HG03354 (cell line): Measurements from ENCODE around the gene PCBP1.
"Not testable (repeated sequence)": the region's sequence is repeated elsewhere in the genome, so short reads cannot be mapped to it uniquely, and the experiment has no call there.

Experiments used
- ATAC-seq: cut with Tn5 transposase; IDR thresholded peaks from one replicate; pipeline ENCODE4 v1.9.1; 2021; ENCODE audit warnings: mild to moderate bottlenecking; ENCODE audit not compliant: unreplicated experiment, poor library complexity, severe bottlenecking

The PCBP1 gene

GRCh38 chr2:70078384-70078783 lies 8.9 kb upstream of the PCBP1 start:
- ATAC-seq, result no peak

DNA sequence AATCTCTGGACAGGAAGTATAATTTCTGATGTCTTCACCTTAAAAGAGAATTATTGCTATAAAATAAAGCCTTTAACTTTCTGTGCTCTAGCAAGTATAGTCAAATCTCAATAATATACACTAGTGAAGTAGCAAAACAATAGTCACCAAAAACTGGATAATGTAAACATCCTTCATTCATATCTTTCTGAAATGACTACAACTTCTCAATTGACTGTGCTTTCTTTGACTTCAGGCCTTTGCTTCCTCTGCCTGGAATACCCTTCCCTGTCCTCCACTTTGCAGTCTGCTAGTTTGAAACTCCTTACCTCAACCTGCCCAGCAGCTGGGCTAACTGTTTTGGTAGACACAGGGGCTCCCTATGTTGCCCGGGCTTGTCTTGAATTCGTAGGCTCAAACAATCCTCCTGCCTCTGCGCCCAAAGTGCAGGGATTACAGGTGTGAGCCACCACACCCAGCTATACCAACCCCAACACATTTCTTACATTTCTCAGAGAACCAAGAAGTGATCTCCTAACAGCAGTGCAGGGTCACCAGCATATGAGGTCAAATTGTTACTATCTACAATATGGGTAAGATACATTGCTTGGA lies 6.6 kb upstream of the PCBP1 start:
- ATAC-seq, result no peak

GRCh38 chr2:70081221-70081620 lies 6.1 kb upstream of the PCBP1 start:
- no peak for ATAC-seq

DNA sequence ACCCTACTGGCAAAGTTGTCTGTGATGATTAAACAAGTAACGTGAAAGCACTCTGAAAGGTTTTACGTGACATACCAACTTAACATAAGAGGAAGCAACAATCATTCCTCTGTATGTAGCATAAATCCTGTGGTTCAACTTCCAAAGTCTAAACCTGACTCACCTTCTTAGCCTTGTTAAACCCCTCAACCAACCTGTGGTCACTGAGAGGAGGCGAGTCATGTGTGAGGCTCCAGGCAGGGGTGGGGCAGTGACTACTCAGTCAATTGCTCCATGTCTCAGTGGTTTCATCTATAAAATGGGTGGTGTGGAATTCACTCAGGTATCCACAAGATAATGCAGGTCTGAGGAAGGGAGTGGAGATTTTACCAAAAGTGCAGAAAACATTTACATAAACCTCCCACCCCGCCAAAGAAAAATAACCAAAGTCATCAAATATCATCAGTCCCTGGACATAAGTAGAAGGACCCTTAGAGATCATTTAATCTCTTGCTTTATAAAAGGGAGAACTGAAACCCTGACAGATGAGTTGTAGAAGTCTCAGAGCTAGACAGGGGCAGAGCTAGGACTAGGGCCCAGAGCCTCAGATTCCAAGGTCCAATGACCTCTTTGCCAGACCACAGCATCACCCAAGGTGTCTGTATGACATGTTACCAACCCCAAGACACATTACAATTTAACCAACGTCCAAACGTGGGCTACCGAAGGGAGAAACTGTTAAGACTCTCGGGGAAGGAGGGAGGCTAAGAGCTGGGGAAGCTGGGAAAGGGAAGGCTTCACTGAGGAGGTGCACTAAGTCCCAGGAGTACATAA lies 3.7 kb upstream of the PCBP1 start:
- ATAC-seq, result peak; percentile 48

DNA sequence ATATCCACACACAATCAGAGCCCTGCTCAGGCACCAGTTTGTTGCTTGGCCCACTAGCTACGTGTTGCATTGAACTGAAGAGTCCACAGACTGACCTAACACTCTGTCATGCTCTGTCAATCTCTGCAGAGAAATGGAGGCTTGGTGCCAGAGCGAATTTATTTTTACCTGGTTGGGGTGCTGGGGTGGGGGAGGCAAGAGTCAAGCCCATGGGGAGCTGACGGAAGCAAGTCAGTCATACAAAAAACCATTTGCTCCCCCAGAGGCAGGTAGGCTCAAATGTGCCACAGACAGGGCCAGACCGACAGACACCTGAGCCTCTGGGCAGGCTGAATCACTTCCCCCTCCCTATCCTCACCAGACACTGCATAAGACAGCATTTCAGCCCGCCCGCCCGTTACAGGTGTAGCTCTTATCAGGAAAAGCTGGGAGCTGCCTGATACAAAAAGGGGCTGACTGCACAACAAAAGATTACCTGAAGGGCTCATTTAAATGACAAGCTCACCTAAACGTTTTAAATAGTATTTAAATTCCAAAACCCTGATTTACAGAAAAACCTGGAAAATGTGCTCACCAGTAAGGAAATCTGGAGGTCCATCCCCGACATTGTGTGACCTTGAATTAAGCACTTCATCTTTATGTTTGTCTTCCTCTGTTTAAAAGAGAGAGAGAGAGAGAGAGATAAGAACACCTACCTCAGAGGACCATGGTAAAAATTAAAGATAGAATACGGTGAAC lies 2.1 kb upstream of the PCBP1 start:
- no peak for ATAC-seq

DNA sequence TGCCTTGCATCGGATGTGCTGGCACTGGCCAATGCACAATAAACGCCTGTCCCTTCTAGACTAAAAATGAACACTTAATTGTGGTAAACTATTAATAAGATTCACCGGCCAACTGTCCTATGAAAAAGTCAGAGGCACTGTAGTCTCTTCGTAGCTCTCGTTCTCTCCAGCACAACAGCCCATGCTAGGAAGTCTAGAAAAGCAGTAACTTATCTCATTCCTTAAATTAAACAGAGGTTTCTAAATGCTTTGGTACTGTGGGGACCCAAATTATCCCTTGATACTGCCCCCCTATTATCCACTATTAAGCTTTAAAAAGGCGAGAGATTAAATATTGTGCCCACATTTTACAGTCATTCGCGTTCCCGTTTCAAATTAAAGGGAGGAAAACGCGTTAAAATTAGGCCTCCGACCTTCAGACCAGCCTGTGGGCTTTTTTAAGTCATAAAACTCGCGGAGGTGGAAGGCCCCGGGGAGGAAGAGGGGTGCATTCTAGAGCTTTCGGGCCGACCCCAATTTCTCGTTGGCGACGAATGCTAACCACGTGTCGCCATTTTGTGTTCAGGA lies 1.5 kb upstream of the PCBP1 start:
- no peak for ATAC-seq

DNA sequence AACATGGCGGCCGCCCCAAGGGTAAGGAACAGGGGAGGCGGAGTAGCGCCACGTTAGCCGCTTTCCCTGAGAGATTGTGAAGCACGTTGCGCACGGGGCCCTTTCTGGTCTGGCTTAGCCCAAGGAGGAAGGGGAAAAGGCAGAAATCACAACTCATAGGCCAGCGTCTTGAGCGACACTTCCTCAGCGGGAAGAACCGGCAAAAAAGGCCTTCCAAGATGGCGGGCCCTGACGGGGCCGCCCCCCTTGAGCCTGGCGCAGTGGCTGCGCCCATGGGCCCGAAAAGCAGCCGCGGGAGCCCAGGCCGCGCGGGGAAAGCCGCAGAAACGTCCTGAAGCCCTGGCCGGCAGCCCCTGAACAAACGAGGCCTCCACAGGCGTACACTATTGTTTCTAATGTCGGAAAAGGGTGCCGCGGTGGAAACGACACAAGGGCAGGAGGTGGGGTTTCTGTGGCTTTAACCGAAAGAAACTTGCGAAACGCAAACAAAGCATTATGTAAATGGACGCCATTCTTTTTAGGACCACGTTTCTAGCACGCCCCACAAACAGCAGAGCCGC lies 919 bp upstream of the PCBP1 start:
- peak; percentile 55 for ATAC-seq

GRCh38 chr2:70087702-70088597 lies 673 bp downstream of the PCBP1 start:
- ATAC-seq, result no peak

DNA sequence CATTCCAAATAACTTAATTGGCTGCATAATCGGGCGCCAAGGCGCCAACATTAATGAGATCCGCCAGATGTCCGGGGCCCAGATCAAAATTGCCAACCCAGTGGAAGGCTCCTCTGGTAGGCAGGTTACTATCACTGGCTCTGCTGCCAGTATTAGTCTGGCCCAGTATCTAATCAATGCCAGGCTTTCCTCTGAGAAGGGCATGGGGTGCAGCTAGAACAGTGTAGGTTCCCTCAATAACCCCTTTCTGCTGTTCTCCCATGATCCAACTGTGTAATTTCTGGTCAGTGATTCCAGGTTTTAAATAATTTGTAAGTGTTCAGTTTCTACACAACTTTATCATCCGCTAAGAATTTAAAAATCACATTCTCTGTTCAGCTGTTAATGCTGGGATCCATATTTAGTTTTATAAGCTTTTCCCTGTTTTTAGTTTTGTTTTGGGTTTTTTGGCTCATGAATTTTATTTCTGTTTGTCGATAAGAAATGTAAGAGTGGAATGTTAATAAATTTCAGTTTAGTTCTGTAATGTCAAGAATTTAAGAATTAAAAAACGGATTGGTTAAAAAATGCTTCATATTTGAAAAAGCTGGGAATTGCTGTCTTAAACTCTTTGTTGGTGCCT lies 1.4 kb downstream of the PCBP1 start:
- no peak for ATAC-seq

GRCh38 chr2:70089220-70089982 lies 2.1 kb downstream of the PCBP1 start:
- no peak for ATAC-seq

GRCh38 chr2:70089983-70090525 lies 2.8 kb downstream of the PCBP1 start:
- ATAC-seq, result no peak

DNA sequence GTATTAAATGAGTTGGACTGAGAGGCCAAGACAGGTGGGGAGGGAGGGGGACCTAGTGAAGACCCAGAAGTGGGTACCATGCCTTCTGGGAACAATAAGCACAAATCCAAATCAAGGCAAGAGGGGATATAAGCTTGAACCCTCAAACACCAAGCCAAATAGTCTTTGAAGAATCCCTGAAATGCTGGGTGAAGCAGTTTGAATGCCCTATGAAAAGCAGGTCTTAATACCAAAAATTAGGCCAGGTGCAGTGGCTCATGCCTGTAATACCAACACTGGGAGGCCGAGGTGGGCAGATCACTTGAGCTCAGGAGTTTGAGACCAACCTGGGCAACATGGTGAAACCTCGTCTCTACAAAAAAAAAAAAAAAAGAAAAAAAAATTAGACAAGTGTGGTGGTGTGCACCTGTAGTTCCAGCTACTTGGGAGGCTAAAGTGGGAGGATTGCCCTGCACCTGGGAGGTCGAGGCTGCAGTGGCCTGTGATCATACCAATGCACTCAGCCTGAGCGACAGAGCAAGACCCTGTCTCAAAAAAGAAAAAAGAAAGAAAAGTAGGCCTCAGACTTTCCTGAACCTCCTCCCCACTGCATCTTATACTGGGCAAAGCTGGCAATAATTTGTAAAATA lies 3.5 kb downstream of the PCBP1 start:
- no peak for ATAC-seq

GRCh38 chr2:70091364-70091763 lies 4.1 kb downstream of the PCBP1 start:
- no peak for ATAC-seq

DNA sequence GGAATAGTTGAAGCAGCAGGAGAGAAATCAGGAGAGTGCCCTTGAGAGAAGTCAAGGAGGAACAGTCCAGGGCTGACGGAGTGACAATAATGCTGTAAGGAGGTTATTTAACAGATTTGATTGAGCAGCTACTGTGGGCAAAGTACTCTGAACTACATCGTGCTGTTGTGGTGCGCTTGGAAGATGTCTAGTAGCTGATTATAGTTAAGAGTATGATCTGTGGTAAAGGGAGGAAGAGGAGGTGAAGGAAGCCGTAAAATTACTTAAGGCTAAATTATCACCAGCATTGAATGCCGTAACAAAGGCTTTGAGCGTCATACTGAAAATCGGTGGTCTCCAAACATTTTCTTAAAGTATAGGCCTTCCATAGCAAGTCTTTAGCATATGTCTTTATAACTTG lies 4.5 kb downstream of the PCBP1 start:
- no peak for ATAC-seq

- ATAC-seq, result not testable (repeated sequence)
Measured at GRCh38 chr2:70092576-70093243, 5.4 kb downstream of the PCBP1 start.

DNA sequence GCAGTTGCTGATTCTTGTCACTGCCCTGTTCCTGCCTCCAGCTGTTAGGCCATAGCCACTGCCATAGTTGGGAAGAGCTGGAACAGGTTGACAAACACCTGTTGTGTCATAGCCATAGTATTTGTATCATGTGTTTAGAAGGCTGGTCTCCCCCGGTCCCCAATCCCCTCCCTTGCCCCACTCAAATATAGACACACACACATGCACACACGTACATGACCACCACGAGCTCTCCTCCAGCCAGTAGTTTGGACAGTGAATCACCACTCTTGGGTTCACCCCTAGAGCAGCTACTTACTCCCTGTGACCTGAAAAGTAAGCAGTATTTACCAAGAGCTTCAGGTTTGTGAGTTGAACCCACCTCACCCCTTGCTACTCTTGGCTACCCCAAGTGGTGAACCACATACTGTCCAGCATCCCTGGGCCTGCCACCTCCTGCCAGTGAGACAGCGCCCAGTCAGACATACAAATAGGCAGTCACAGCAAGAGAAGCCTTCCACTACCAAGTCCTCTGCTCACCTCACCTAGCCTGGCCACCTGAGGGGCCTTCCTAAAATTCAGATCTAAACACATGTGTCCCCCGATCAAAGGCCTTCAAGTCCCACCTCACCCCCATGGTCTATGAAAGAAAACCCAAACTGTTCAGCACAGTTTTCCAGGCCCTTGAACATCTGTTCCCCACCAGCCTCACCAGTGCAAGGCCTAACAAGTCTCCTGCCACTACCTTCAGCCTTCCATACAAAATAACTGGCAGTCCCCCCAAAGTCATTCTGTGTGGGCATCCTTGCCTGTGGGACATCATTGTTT lies 7.1 kb downstream of the PCBP1 start:
- peak; percentile 5 for ATAC-seq
